ENCODE data around the gene CAMK1D. TPM values are rescaled to one million over a fixed set of nuclear protein-coding genes. Genes with fewer than 3 reads are reported as not detected.

CAMK1D gene
- total RNA-seq, 2 donors from 2014 or later = 4.5 to 7.8 TPM

DNA sequence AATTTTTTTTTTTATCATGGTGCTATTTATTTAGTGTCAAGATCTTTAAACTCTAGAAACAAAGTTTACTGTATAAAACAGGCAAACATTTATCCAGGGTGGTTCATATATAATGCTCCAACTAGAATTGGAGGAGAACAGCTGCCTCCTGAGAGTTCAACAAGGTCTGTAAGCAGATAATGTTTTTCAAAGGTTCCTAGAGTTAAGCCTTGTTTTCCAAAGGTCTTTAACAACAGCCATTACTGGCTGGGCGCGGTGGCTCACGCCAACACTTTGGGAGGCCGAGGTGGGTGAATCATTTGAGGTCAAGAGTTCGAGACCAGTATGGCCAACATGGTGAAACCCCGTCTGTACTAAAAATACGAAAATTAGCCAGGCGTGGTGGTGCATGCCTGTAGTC, 335.4 kb downstream of the CAMK1D start:
- no peaks in the 10 kb centered on the region for H3K9me3 Mint-ChIP-seq
- H3K27me3 Mint-ChIP-seq (ENCODE audit: insufficient read depth) = no peaks in the 10 kb centered on the region
- no peaks in the 10 kb centered on the region for H3K4me1 ChIP-seq (ENCODE audit: control insufficient read depth, insufficient read depth, low read length)
- H3K36me3 Mint-ChIP-seq (ENCODE audit: low read depth) = no peaks in the 10 kb centered on the region
- 92 to 93% methylated on average over 8 of the region's 8 CpGs for WGBS, 2 experiments (ENCODE audit: insufficient coverage in 1 of 2, insufficient read length in 1 of 2)
- H3K9ac ChIP-seq (ENCODE audit: extremely low read depth, low read length, poor library complexity, severe bottlenecking) = no peak overlapping the region
- no peaks in the 10 kb centered on the region for H3K4me1 Mint-ChIP-seq
- TF ChIP-seq, protein P1, sequence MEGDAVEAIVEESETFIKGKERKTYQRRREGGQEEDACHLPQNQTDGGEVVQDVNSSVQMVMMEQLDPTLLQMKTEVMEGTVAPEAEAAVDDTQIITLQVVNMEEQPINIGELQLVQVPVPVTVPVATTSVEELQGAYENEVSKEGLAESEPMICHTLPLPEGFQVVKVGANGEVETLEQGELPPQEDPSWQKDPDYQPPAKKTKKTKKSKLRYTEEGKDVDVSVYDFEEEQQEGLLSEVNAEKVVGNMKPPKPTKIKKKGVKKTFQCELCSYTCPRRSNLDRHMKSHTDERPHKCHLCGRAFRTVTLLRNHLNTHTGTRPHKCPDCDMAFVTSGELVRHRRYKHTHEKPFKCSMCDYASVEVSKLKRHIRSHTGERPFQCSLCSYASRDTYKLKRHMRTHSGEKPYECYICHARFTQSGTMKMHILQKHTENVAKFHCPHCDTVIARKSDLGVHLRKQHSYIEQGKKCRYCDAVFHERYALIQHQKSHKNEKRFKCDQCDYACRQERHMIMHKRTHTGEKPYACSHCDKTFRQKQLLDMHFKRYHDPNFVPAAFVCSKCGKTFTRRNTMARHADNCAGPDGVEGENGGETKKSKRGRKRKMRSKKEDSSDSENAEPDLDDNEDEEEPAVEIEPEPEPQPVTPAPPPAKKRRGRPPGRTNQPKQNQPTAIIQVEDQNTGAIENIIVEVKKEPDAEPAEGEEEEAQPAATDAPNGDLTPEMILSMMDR (conservative IDR thresholded peaks at IDR 0.05) = no peak
- H3K27ac Mint-ChIP-seq = no peak overlapping the region
- H3K27ac ChIP-seq (ENCODE audit: low read depth, low read length) = no peak overlapping the region
- DNase-seq = no peak
- no peaks in the 10 kb centered on the region for H3K27me3 ChIP-seq (ENCODE audit: control insufficient read depth, insufficient read depth, low read length, poor library complexity, severe bottlenecking)
- H3K4me3 ChIP-seq (ENCODE audit: low read length) = no peak overlapping the region
- H3K36me3 ChIP-seq (ENCODE audit: control insufficient read depth, insufficient read depth, low read length) = no peaks in the 10 kb centered on the region
- H3K4me3 Mint-ChIP-seq = no peak overlapping the region
- H3K9me3 ChIP-seq (ENCODE audit: control insufficient read depth, low read length) = no peaks in the 10 kb centered on the region

DNA sequence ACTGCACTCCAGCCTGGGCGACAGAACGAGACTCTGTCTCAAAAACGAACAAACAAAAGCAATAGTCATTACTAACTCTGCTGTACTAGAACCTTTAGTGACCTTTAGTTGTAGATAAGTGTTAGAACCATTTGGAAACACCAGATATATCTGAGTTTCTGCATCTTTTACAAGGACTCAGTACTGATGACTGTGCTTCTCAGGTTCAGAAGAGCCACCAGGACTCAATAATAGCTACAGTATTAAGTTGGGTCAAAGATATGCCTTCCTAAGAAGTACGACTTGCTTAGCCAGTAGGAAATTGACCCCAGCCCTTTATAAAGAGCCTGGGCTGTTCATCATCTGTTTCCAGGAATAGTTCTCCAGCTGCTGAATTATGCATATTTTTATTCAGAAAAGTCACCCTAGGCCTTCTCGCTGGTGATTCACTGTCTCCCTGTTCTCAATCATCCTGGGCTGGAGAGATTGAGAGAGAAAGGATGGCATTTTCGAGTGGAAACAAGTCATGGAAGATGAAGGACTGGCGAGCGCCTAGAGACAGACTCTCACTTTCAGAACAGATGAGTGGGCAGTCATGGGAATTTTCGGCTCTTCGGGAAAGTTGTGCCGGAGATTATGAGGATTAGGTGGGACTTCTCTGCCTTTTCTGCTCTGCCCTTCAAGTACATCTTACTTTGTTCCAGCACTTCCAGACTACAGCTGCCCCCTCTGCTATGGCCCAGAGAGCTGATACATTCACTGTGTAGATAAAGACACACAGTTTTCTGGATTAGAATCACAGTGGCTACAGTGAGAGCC, 336.1 kb downstream of the CAMK1D start:
- no peak overlapping the region for H3K27ac ChIP-seq (ENCODE audit: low read depth, low read length)
- Mint-ChIP-seq H3K9me3 (no peaks in the 10 kb centered on the region), H3K36me3 (ENCODE audit: low read depth) (no peaks in the 10 kb centered on the region), H3K4me3 (no peak overlapping the region), H3K27me3 (ENCODE audit: insufficient read depth) (no peaks in the 10 kb centered on the region), H3K27ac (no peak overlapping the region), H3K4me1 (no peaks in the 10 kb centered on the region)
- WGBS, 2 experiments (ENCODE audit: insufficient coverage in 1 of 2, insufficient read length in 1 of 2) = 82 to 98% methylated on average over 7 to 11 of the region's 11 CpGs
- H3K9me3 ChIP-seq (ENCODE audit: control insufficient read depth, low read length) = no peaks in the 10 kb centered on the region
- H3K36me3 ChIP-seq (ENCODE audit: control insufficient read depth, insufficient read depth, low read length) = no peaks in the 10 kb centered on the region
- no peak overlapping the region for H3K4me3 ChIP-seq (ENCODE audit: low read length)
- TF ChIP-seq, protein P1 (conservative IDR thresholded peaks at IDR 0.05) = no peak
- H3K9ac ChIP-seq (ENCODE audit: extremely low read depth, low read length, poor library complexity, severe bottlenecking) = no peak overlapping the region
- no peaks in the 10 kb centered on the region for H3K27me3 ChIP-seq (ENCODE audit: control insufficient read depth, insufficient read depth, low read length, poor library complexity, severe bottlenecking)
- no peaks in the 10 kb centered on the region for H3K4me1 ChIP-seq (ENCODE audit: control insufficient read depth, insufficient read depth, low read length)
- no peak for DNase-seq

DNA sequence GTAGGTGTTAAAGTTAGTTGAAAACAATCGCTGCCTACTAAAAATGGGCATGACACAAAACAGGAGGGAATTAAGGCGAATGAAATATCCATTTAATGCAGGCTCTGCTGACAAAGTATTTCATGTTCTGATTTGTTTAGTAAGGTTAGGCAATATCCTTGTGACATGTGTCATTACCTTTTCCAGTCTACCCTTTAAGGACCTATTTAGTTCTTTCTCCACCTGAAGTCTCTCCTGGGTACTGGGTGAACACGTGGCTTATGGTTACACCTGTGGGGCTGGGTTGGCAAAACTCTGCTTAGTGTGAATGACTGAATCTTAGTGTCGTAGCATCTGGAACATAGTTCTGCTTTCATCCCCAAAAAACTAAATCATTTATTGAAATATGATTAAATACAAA, 338.6 kb downstream of the CAMK1D start:
- Mint-ChIP-seq H3K27ac (no peak overlapping the region), H3K4me3 (no peak overlapping the region), H3K27me3 (ENCODE audit: insufficient read depth) (no peaks in the 10 kb centered on the region), H3K4me1 (no peaks in the 10 kb centered on the region), H3K9me3 (no peaks in the 10 kb centered on the region), H3K36me3 (ENCODE audit: low read depth) (no peaks in the 10 kb centered on the region)
- no peaks in the 10 kb centered on the region for H3K4me1 ChIP-seq (ENCODE audit: control insufficient read depth, insufficient read depth, low read length)
- TF ChIP-seq, protein P1 (conservative IDR thresholded peaks at IDR 0.05) = no peak
- no peaks in the 10 kb centered on the region for H3K9me3 ChIP-seq (ENCODE audit: control insufficient read depth, low read length)
- H3K27ac ChIP-seq (ENCODE audit: low read depth, low read length) = no peak overlapping the region
- H3K4me3 ChIP-seq (ENCODE audit: low read length) = no peak overlapping the region
- H3K9ac ChIP-seq (ENCODE audit: extremely low read depth, low read length, poor library complexity, severe bottlenecking) = no peak overlapping the region
- H3K36me3 ChIP-seq (ENCODE audit: control insufficient read depth, insufficient read depth, low read length) = no peaks in the 10 kb centered on the region
- DNase-seq = no peak
- WGBS, 2 experiments (ENCODE audit: insufficient coverage in 1 of 2, insufficient read length in 1 of 2) = 89 to 94% methylated on average over 2 to 4 of the region's 4 CpGs
- no peaks in the 10 kb centered on the region for H3K27me3 ChIP-seq (ENCODE audit: control insufficient read depth, insufficient read depth, low read length, poor library complexity, severe bottlenecking)

All from endodermal cell (in vitro differentiated cells).